H1 (cell line): Measurements from ENCODE around the gene PCNX1.

Source experiments
- EP300 ChIP-seq, 2 experiments: IDR thresholded peaks; 1 replicate in 1 of 2; 2 replicates in 1 of 2; pipeline ENCODE4 v1.6.1; 2011 to 2012; ENCODE audit warnings: low read depth in 2 of 2, low read length in 2 of 2, mild to moderate bottlenecking in 2 of 2, borderline replicate concordance in 1 of 2, inconsistent platforms in 1 of 2, moderate library complexity in 1 of 2
- EZH2 ChIP-seq: fragments of 200-600 bp; sonication (generic); IDR thresholded peaks from 2 replicates; pipeline ENCODE4 v1.7.1; 2012; ENCODE audit warnings: low read depth, mild to moderate bottlenecking, moderate library complexity, low read length, inconsistent platforms; ENCODE audit not compliant: severe bottlenecking
- FOSL1 ChIP-seq: IDR thresholded peaks from 2 replicates; pipeline ENCODE4 v1.6.1; 2011; ENCODE audit warnings: mild to moderate bottlenecking, low read depth, low read length, moderate library complexity; ENCODE audit not compliant: insufficient read depth
- PHF8 ChIP-seq: fragments of 200-600 bp; sonication (generic); conservative IDR thresholded peaks from 2 replicates; pipeline ENCODE4 v1.7.1; 2012; ENCODE audit warnings: low read depth, mild to moderate bottlenecking, inconsistent platforms, low read length, moderate library complexity
- POLR2AphosphoS5 ChIP-seq: IDR thresholded peaks from 2 replicates; pipeline ENCODE4 v1.6.1; 2011; ENCODE audit warnings: low read depth, low read length
- RFX5 ChIP-seq: IDR thresholded peaks from 2 replicates; pipeline ENCODE4 v1.6.1; 2011; ENCODE audit warnings: low read depth, low read length, improper control_type of control experiment, borderline replicate concordance
- RXRA ChIP-seq: IDR thresholded peaks from 2 replicates; pipeline ENCODE4 v1.6.1; 2011; ENCODE audit warnings: low read depth, mild to moderate bottlenecking, low read length, moderate library complexity; ENCODE audit not compliant: insufficient read depth
- TF ChIP-seq, protein P1 (sequence below), 3 experiments: IDR thresholded peaks; 1 replicate in 2 of 3; 2 replicates in 1 of 3; pipeline versions ENCODE4 v1.5.1 to v1.6.1; 2011; ENCODE audit warnings: low read length in 3 of 3, mild to moderate bottlenecking in 3 of 3, inconsistent platforms in 2 of 3, low read depth in 1 of 3, moderate library complexity in 1 of 3; ENCODE audit not compliant: insufficient read depth in 1 of 3; ENCODE audit errors: control extremely low read depth in 1 of 3
- TF ChIP-seq, protein P2 (sequence below): IDR thresholded peaks from 2 replicates; pipeline ENCODE4 v1.6.1; 2011; ENCODE audit warnings: low read length, improper control_type of control experiment

DNA sequence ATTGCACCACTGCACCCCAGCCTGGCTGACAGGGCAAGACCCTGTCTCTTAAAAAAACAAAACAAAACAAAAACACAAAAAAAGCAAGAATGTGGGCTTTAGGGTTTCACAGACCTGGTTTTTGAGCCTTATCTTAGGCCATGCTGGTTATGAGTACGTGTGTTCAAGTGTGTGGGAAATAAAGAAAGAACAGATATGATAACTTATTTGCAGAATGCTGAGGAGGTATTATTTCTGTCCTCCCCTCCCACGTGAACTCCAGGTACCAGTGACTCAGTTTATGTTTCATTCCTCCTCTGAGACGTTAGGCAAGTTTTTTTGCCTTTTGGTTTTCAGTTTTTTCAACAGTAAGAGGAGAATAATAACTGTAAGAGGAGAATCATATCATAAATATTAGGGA lies 49.3 kb downstream of the PCNX1 start:
- TF ChIP-seq, protein P1, sequence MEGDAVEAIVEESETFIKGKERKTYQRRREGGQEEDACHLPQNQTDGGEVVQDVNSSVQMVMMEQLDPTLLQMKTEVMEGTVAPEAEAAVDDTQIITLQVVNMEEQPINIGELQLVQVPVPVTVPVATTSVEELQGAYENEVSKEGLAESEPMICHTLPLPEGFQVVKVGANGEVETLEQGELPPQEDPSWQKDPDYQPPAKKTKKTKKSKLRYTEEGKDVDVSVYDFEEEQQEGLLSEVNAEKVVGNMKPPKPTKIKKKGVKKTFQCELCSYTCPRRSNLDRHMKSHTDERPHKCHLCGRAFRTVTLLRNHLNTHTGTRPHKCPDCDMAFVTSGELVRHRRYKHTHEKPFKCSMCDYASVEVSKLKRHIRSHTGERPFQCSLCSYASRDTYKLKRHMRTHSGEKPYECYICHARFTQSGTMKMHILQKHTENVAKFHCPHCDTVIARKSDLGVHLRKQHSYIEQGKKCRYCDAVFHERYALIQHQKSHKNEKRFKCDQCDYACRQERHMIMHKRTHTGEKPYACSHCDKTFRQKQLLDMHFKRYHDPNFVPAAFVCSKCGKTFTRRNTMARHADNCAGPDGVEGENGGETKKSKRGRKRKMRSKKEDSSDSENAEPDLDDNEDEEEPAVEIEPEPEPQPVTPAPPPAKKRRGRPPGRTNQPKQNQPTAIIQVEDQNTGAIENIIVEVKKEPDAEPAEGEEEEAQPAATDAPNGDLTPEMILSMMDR (IDR thresholded peaks at IDR 0.05; ENCODE audit: control extremely low read depth in 1 of 3, insufficient read depth in 1 of 3, low read depth in 1 of 3, low read length in 3 of 3), result no peak
- no peak for TF ChIP-seq RXRA
- TF ChIP-seq EZH2, result no peak
- TF ChIP-seq PHF8, result no peak
- TF ChIP-seq RFX5, result no peak
- TF ChIP-seq, protein P2, sequence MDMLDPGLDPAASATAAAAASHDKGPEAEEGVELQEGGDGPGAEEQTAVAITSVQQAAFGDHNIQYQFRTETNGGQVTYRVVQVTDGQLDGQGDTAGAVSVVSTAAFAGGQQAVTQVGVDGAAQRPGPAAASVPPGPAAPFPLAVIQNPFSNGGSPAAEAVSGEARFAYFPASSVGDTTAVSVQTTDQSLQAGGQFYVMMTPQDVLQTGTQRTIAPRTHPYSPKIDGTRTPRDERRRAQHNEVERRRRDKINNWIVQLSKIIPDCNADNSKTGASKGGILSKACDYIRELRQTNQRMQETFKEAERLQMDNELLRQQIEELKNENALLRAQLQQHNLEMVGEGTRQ, result no peak
- no peak for TF ChIP-seq POLR2AphosphoS5
- no peak for TF ChIP-seq EP300 (IDR thresholded peaks at IDR 0.05; ENCODE audit: borderline replicate concordance in 1 of 2, low read depth in 2 of 2, low read length in 2 of 2)
- TF ChIP-seq FOSL1, result no peak
